Measurements from ENCODE around the gene DTD1. TPM values are rescaled to one million over a fixed set of nuclear protein-coding genes. Genes with fewer than 3 reads are reported as not detected.

Gene DTD1
- total RNA-seq, 1 donor, result 52.1 TPM

- Histone ChIP-seq H3K9me3 (ENCODE audit: low read depth, low read length) (no peaks in the 10 kb centered on the region), H3K4me1 (ENCODE audit: insufficient read depth, low read length) (peaks cover 3% of the 10 kb centered on the region), H3K36me3 (ENCODE audit: insufficient read depth, low read length) (no peaks in the 10 kb centered on the region), H3K79me2 (ENCODE audit: insufficient read depth, low read length) (no peaks in the 10 kb centered on the region), H2AFZ (ENCODE audit: low read length) (no peak overlapping the region), H3K27ac (ENCODE audit: low read depth, low read length) (no peak overlapping the region), H3K4me2 (ENCODE audit: insufficient read depth, low read length) (no peak overlapping the region), H4K20me1 (ENCODE audit: insufficient read depth, low read length) (no peaks in the 10 kb centered on the region), H3K4me3 (ENCODE audit: insufficient read depth, low read length) (no peak overlapping the region), H3K27me3 (ENCODE audit: insufficient read depth, low read length) (no peaks in the 10 kb centered on the region)
- no peak for TF ChIP-seq CTCF (IDR thresholded peaks at IDR 0.05; ENCODE audit: extremely low read depth, low read depth, low read length)
- DNase-seq (ENCODE audit: insufficient read length, low spot score, missing footprints), result no peak
Measured at GRCh38 chr20:18663932-18664331, 76.1 kb downstream of the DTD1 start.

DNA sequence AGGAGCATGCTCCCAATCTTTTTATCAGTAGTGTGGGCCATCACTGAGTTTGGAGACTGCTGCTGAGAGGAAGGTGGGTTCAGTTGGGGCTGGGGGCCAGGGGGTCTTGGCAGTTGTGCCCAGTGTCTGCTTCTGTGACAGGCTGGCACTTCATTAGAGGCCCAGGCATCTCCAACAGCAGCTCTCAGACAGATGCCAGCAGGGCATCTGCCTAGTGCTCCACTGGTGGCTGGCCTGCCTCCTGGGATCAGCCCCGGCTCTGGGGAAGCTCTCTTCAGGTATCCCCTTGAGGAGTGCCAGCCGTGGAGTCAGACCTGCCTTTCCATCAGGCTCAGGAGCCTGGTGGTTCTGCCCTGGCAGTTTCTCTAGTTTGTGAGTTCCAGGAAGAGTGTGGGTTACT lies 77.3 kb downstream of the DTD1 start:
- no peaks in the 10 kb centered on the region for H3K27me3 ChIP-seq (ENCODE audit: insufficient read depth, low read length)
- H3K79me2 ChIP-seq (ENCODE audit: insufficient read depth, low read length), result no peaks in the 10 kb centered on the region
- no peak overlapping the region for H3K4me3 ChIP-seq (ENCODE audit: insufficient read depth, low read length)
- DNase-seq (ENCODE audit: insufficient read length, low spot score, missing footprints), result no peak
- H3K27ac ChIP-seq (ENCODE audit: low read depth, low read length), result no peak overlapping the region
- no peak for TF ChIP-seq CTCF (IDR thresholded peaks at IDR 0.05; ENCODE audit: extremely low read depth, low read depth, low read length)
- H2AFZ ChIP-seq (ENCODE audit: low read length), result no peak overlapping the region
- H3K4me1 ChIP-seq (ENCODE audit: insufficient read depth, low read length), result peaks cover 3% of the 10 kb centered on the region
- no peaks in the 10 kb centered on the region for H4K20me1 ChIP-seq (ENCODE audit: insufficient read depth, low read length)
- H3K36me3 ChIP-seq (ENCODE audit: insufficient read depth, low read length), result no peaks in the 10 kb centered on the region
- H3K4me2 ChIP-seq (ENCODE audit: insufficient read depth, low read length), result no peak overlapping the region
- no peaks in the 10 kb centered on the region for H3K9me3 ChIP-seq (ENCODE audit: low read depth, low read length)

DNA sequence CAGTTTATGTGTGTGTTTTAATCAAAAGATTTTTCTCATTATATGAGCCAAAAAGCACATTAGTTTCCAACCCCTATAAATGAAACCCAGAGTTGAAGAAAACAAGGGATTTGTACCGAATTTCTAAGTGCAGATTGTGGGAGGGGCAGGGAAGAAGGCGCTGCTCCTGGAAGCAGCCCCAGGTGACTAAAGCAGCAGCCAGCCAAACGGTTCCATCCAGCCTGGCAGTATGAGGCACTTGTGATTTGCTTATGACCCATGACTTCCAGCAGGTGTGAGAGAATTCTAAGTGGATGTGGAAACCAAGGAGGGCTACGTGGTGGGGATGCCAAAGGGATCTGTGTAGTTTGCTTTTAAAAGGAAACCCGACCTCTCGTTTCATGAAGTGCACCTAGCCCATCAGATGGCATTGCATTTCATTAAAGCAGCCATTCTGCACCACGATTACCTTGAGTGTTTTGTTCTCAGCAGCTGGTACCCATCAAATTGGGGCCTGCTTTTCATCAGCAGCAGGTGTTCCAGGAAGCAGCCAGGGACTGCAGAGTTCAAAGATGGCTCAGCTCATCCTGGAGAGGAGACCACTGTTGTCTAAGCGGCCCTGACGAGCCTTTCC lies 79.1 kb downstream of the DTD1 start:
- no peak overlapping the region for H3K4me3 ChIP-seq (ENCODE audit: insufficient read depth, low read length)
- H3K27ac ChIP-seq (ENCODE audit: low read depth, low read length), result no peak overlapping the region
- H3K27me3 ChIP-seq (ENCODE audit: insufficient read depth, low read length), result no peaks in the 10 kb centered on the region
- H3K79me2 ChIP-seq (ENCODE audit: insufficient read depth, low read length), result no peaks in the 10 kb centered on the region
- no peaks in the 10 kb centered on the region for H3K36me3 ChIP-seq (ENCODE audit: insufficient read depth, low read length)
- no peak for TF ChIP-seq CTCF (IDR thresholded peaks at IDR 0.05; ENCODE audit: extremely low read depth, low read depth, low read length)
- H2AFZ ChIP-seq (ENCODE audit: low read length), result no peak overlapping the region
- no peaks in the 10 kb centered on the region for H4K20me1 ChIP-seq (ENCODE audit: insufficient read depth, low read length)
- no peak for DNase-seq (ENCODE audit: insufficient read length, low spot score, missing footprints)
- peaks cover 3% of the 10 kb centered on the region for H3K4me1 ChIP-seq (ENCODE audit: insufficient read depth, low read length)
- H3K4me2 ChIP-seq (ENCODE audit: insufficient read depth, low read length), result no peak overlapping the region
- H3K9me3 ChIP-seq (ENCODE audit: low read depth, low read length), result no peaks in the 10 kb centered on the region

DNA sequence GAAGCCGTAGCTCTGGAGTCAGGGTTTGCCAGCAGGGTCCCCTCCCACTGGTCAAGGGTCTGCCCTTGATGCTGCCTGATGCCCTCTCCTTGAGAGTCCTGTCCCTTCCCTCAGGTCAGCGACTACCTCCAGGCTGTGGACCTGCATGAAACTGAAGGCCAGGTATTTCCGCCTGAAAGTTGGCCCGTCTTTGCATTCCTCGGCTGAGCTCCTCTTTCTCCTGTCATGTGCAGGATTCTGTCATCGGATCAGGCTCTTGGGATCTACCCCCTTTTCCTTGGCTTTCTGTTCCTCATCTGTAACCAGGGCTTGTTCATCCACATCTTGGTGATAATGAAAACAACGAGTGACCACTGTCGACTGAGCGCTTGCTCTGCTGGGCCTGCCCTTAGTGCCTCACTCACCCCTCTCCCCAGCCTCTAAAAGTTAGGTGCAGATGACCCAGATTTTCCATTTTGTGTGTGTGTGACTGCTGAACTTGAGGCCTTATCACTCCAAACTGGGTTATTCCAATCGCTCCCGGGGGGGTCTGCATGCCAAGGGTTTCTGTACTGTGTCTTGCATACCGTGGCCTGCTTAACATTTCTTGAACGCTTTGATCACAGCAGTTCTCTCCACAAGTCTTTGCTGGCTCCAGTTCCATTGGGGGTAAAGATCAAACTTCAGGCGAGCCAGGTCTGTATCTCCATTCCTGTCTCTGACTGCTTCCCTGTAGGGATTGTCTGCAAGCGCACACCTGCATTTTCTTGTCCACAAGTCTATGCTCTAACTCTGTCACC lies 81.6 kb downstream of the DTD1 start:
- no peak for TF ChIP-seq CTCF (IDR thresholded peaks at IDR 0.05; ENCODE audit: extremely low read depth, low read depth, low read length)
- Histone ChIP-seq H3K27me3 (ENCODE audit: insufficient read depth, low read length) (no peaks in the 10 kb centered on the region), H2AFZ (ENCODE audit: low read length) (no peak overlapping the region)

More for the DNA sequence above, 81.6 kb downstream of the DTD1 start:
- Histone ChIP-seq H3K79me2 (ENCODE audit: insufficient read depth, low read length) (no peaks in the 10 kb centered on the region), H3K4me3 (ENCODE audit: insufficient read depth, low read length) (no peak overlapping the region), H3K27ac (ENCODE audit: low read depth, low read length) (no peak overlapping the region), H3K36me3 (ENCODE audit: insufficient read depth, low read length) (no peaks in the 10 kb centered on the region), H4K20me1 (ENCODE audit: insufficient read depth, low read length) (no peaks in the 10 kb centered on the region), H3K9me3 (ENCODE audit: low read depth, low read length) (no peaks in the 10 kb centered on the region), H3K4me1 (ENCODE audit: insufficient read depth, low read length) (no peaks in the 10 kb centered on the region), H3K4me2 (ENCODE audit: insufficient read depth, low read length) (no peak overlapping the region)
- DNase-seq (ENCODE audit: insufficient read length, low spot score, missing footprints), result no peak
